ENCODE data around the gene EID2. TPM values are rescaled to one million over a fixed set of nuclear protein-coding genes. Genes with fewer than 3 reads are reported as not detected.

The EID2 gene
- total and polyA plus RNA-seq, 2 of the 4 experiments (the other 2 are of a cell fraction), result 5.7 to 9.8 TPM

- Histone ChIP-seq H2BK20ac (ENCODE audit: low read depth, low read length) (no peak overlapping the region), H3K4me1 (ENCODE audit: control insufficient read depth, insufficient read depth, low read length) (peaks cover 3% of the 10 kb centered on the region; the same call in 1 of the 2 replicates), H2BK5ac (ENCODE audit: low read depth, low read length, poor library complexity, severe bottlenecking) (no peak overlapping the region), H3K23ac (ENCODE audit: low read depth, low read length) (no peak overlapping the region), H3K9me3 (ENCODE audit: control insufficient read depth, insufficient read depth, low read length) (no peaks in the 10 kb centered on the region), H3K4me2 (ENCODE audit: low read depth, low read length) (no peak overlapping the region), H3K79me1 (ENCODE audit: low read depth in 1 of 2, low read length in 2 of 2) (no peaks in the 10 kb centered on the region), H3K56ac (ENCODE audit: extremely low read depth, insufficient read depth, low read length) (no peak overlapping the region), H4K91ac (ENCODE audit: insufficient read depth, low read depth, low read length) (no peak overlapping the region), H2AK9ac (replicated peaks; ENCODE audit: low read depth, low read length, poor library complexity) (no peak overlapping the region), H2BK15ac (ENCODE audit: low read depth, low read length) (no peak overlapping the region), H2AK5ac (ENCODE audit: low read depth, low read length) (no peak overlapping the region), H4K8ac (ENCODE audit: low read depth in 2 of 2, low read length in 2 of 2) (no peak overlapping the region), H3K9ac (ENCODE audit: low read depth, low read length) (no peak overlapping the region), H3K4me3 (ENCODE audit: insufficient read depth, low read depth, low read length) (no peak overlapping the region), H3K18ac (ENCODE audit: low read depth, low read length) (no peak overlapping the region), H2BK120ac (ENCODE audit: low read depth, low read length) (no peak overlapping the region), H3K9me1 (ENCODE audit: insufficient read depth, low read length) (no peaks in the 10 kb centered on the region; the same call in 1 of the 2 replicates), H3K4ac (ENCODE audit: low read depth, low read length) (no peak overlapping the region), H4K5ac (ENCODE audit: low read depth, low read length) (no peak overlapping the region), H3K27ac (ENCODE audit: insufficient read depth, low read length) (no peak overlapping the region), H3K27me3 (ENCODE audit: control insufficient read depth, insufficient read depth, low read length) (peaks cover 46% of the 10 kb centered on the region), H2AFZ (replicated peaks; ENCODE audit: low read length, poor library complexity) (no peak overlapping the region), H3K14ac (replicated peaks; ENCODE audit: low read depth, low read length) (no peak overlapping the region), H3K36me3 (ENCODE audit: control insufficient read depth, insufficient read depth, low read length) (no peaks in the 10 kb centered on the region), H4K20me1 (ENCODE audit: insufficient read depth, low read length) (no peaks in the 10 kb centered on the region)
- dilution Hi-C loops (cut with HindIII; ENCODE audit: low sequenced_read_pairs, unreplicated experiment), result no loop called here
- ChIA-PET CTCF (no interaction called here), POLR2A (ENCODE audit: unreplicated experiment) (no interaction called here)
- in situ Hi-C loops (cut with MboI; ENCODE audit: low sequenced_read_pairs), result no loop called here
- BruUV-seq (replicated peaks), result no TSS peak
- intact Hi-C loops (cut with micrococcal nuclease), result no loop called here
- no peak for ATAC-seq (ENCODE audit: low read depth)
- DNase-seq, result no peak
- WGBS, 2 experiments (ENCODE audit: extremely low coverage in 2 of 2, insufficient read length in 1 of 2), result no CpG with 5 or more reads among the region's 5 CpGs
- TF ChIP-seq RCOR1 (IDR thresholded peaks at IDR 0.05; ENCODE audit: insufficient replicate concordance, low read length), result no peak
- TF ChIP-seq BHLHE40 (IDR thresholded peaks at IDR 0.05; ENCODE audit: low read depth, low read length), result no peak
- no peak for TF ChIP-seq CTCF (conservative IDR thresholded peaks at IDR 0.05; ENCODE audit: low read depth, low read length)
- no peak for TF ChIP-seq USF2 (IDR thresholded peaks at IDR 0.05; ENCODE audit: low read depth, low read length)
- no peak for TF ChIP-seq CEBPB (IDR thresholded peaks at IDR 0.05; ENCODE audit: low read depth, low read length)
- no peak for TF ChIP-seq MAZ (IDR thresholded peaks at IDR 0.05; ENCODE audit: borderline replicate concordance, low read depth, low read length)
- TF ChIP-seq RAD21 (IDR thresholded peaks at IDR 0.05; ENCODE audit: low read length), result no peak
- no peak for TF ChIP-seq RFX5 (IDR thresholded peaks at IDR 0.05; ENCODE audit: low read depth, low read length)
- TF ChIP-seq MXI1 (IDR thresholded peaks at IDR 0.05; ENCODE audit: borderline replicate concordance, low read depth, low read length), result no peak
- no peak for TF ChIP-seq ELK1 (IDR thresholded peaks at IDR 0.05; ENCODE audit: borderline replicate concordance, low read depth, low read length)
- no peak for TF ChIP-seq SMC3 (IDR thresholded peaks at IDR 0.05; ENCODE audit: low read depth, low read length)
- no peak for TF ChIP-seq CHD1 (IDR thresholded peaks at IDR 0.05; ENCODE audit: low read depth, low read length)
- no peak for TF ChIP-seq FOS (IDR thresholded peaks at IDR 0.05; ENCODE audit: low read depth, low read length)
- no peak for TF ChIP-seq POLR2A (IDR thresholded peaks at IDR 0.05; ENCODE audit: low read depth, low read length)
Measured at GRCh38 chr19:39501340-39501739, 38.6 kb downstream of the EID2 start.

All from IMR-90 (cell line).